Liver (tissue), 9 donors: ENCODE results near the gene LOXHD1. TPM values are rescaled to one million over a fixed set of nuclear protein-coding genes. Genes with fewer than 3 reads are reported as not detected.

Source experiments
- DNase-seq: peaks from one replicate; pipeline ENCODE4 v3.0.0-alpha.2; 2017; ENCODE audit warnings: low spot score
- H3K27ac ChIP-seq, 2 donors: one replicate each; pipeline ENCODE4 v1.7.0; 2013; ENCODE audit warnings: inconsistent platforms in 2 of 2, low read length in 2 of 2, control low read depth in 1 of 2, low read depth in 1 of 2, mild to moderate bottlenecking in 1 of 2
- H3K27me3 ChIP-seq, 4 donors: one replicate each; pipeline versions ENCODE4 v1.6.1 to v1.7.0; 2013; ENCODE audit warnings: low read length in 3 of 4, inconsistent platforms in 1 of 4, mild to moderate bottlenecking in 1 of 4, moderate library complexity in 1 of 4; ENCODE audit not compliant: control insufficient read depth in 4 of 4, insufficient read depth in 4 of 4
- H3K36me3 ChIP-seq, 4 donors: one replicate each; pipeline versions ENCODE4 v1.6.1 to v1.7.0; 2013; ENCODE audit warnings: low read length in 3 of 4, mild to moderate bottlenecking in 3 of 4, low read depth in 1 of 4, moderate library complexity in 1 of 4; ENCODE audit not compliant: control insufficient read depth in 4 of 4, insufficient read depth in 3 of 4
- H3K4me1 ChIP-seq, 4 donors: one replicate each; pipeline versions ENCODE4 v1.6.1 to v1.7.0; 2013; ENCODE audit warnings: low read length in 3 of 4, mild to moderate bottlenecking in 3 of 4, moderate library complexity in 1 of 4; ENCODE audit not compliant: control insufficient read depth in 4 of 4, insufficient read depth in 4 of 4
- H3K4me3 ChIP-seq, 3 donors: one replicate each; pipeline versions ENCODE4 v1.6.1 to v1.7.0; 2013; ENCODE audit warnings: low read length in 3 of 3, control low read depth in 1 of 3, low read depth in 1 of 3, mild to moderate bottlenecking in 1 of 3
- H3K9ac ChIP-seq, 2 donors: one replicate each; pipeline ENCODE4 v1.7.0; 2013; ENCODE audit warnings: low read length in 2 of 2, mild to moderate bottlenecking in 2 of 2, moderate library complexity in 2 of 2, control low read depth in 1 of 2, low read depth in 1 of 2
- H3K9me3 ChIP-seq, 4 donors: one replicate each; pipeline versions ENCODE4 v1.6.1 to v1.7.0; 2013; ENCODE audit warnings: low read length in 3 of 4; ENCODE audit not compliant: control insufficient read depth in 4 of 4
- FOXA1 ChIP-seq: IDR thresholded peaks from 2 replicates; pipeline ENCODE4 v1.6.1; 2016; ENCODE audit warnings: antibody characterized with exemption
- FOXA2 ChIP-seq: IDR thresholded peaks from 2 replicates; pipeline ENCODE4 v1.6.1; 2016; ENCODE audit warnings: antibody characterized with exemption
- GABPA ChIP-seq, 2 donors: IDR thresholded peaks in 1 of 2; conservative IDR thresholded peaks in 1 of 2; 2 replicates each; pipeline ENCODE4 v1.6.1; 2016; ENCODE audit warnings: antibody characterized with exemption in 2 of 2, mild to moderate bottlenecking in 1 of 2, moderate library complexity in 1 of 2
- HNF4A ChIP-seq, 2 donors: conservative IDR thresholded peaks; 2 replicates each; pipeline ENCODE4 v1.6.1; 2016; ENCODE audit warnings: antibody characterized with exemption in 2 of 2, mild to moderate bottlenecking in 2 of 2
- HNF4G ChIP-seq: IDR thresholded peaks from 2 replicates; pipeline ENCODE4 v1.6.1; 2016; ENCODE audit warnings: antibody characterized with exemption
- JUND ChIP-seq, 2 donors: IDR thresholded peaks; 2 replicates each; pipeline ENCODE4 v1.6.1; 2016; ENCODE audit warnings: antibody characterized with exemption in 2 of 2
- NR2F2 ChIP-seq: IDR thresholded peaks from 2 replicates; pipeline ENCODE4 v1.6.1; 2016; ENCODE audit warnings: antibody characterized with exemption
- SP1 ChIP-seq: IDR thresholded peaks from 2 replicates; pipeline ENCODE4 v1.6.1; 2018; ENCODE audit warnings: antibody characterized with exemption, mild to moderate bottlenecking
- TAF1 ChIP-seq: conservative IDR thresholded peaks from 2 replicates; pipeline ENCODE4 v1.6.1; 2016; ENCODE audit warnings: antibody characterized with exemption, mild to moderate bottlenecking
- YY1 ChIP-seq: IDR thresholded peaks from 2 replicates; pipeline ENCODE4 v1.6.1; 2016; ENCODE audit warnings: antibody characterized with exemption, mild to moderate bottlenecking
- WGBS: extraction: QIAGEN DNeasy Blood & Tissue Kit; methylation state at CpG from one replicate; pipeline ENCODE4 v1.1.7; 2013; 5-methylcytosine and 5-hydroxymethylcytosine counted together
- polyA plus RNA-seq, 2 donors: library from polyadenylated mRNA; stranded (reverse) in 1 of 2; unstranded in 1 of 2; fragments of 200-250 nt in 1 of 2; fragments of >200 nt in 1 of 2; fragmentation: Nextera tagmentation in 1 of 2; extraction: Ambion mirVana in 1 of 2; gene quantifications; one replicate each; pipeline versions ENCODE4 v1.2.1 to v1.2.3, GENCODE V29; 2013 to 2015
- total RNA-seq, 2 donors: library from RNA; depleted of rRNA; stranded (reverse); fragments of >200 nt; gene quantifications; one replicate each; pipeline ENCODE4 v1.2.3, GENCODE V29; 2014
- TF ChIP-seq, protein P1 (sequence below): IDR thresholded peaks from 2 replicates; pipeline ENCODE4 v1.6.1; 2016; ENCODE audit warnings: antibody characterized with exemption, mild to moderate bottlenecking
- TF ChIP-seq, protein P2 (sequence below): IDR thresholded peaks from 2 replicates; pipeline ENCODE4 v1.6.1; 2016; ENCODE audit warnings: antibody characterized with exemption
- TF ChIP-seq, protein P3 (sequence below): fragments of 150-350 bp; IDR thresholded peaks from 2 replicates; pipeline ENCODE4 v1.5.1; 2017; ENCODE audit warnings: improper control_type of control experiment, low read depth, low read length; ENCODE audit not compliant: missing input control
- TF ChIP-seq, protein P4 (sequence below): IDR thresholded peaks from 2 replicates; pipeline ENCODE4 v1.6.1; 2016; ENCODE audit warnings: antibody characterized with exemption
- donor health status: healthy.
- donor health status: healthy.
- donor health status: healthy.
- donor health status: healthy.
- donor health status: healthy.

Gene LOXHD1
- total and polyA plus RNA-seq, 4 donors, result 0.09 to 0.25 TPM; not detected in 2

DNA sequence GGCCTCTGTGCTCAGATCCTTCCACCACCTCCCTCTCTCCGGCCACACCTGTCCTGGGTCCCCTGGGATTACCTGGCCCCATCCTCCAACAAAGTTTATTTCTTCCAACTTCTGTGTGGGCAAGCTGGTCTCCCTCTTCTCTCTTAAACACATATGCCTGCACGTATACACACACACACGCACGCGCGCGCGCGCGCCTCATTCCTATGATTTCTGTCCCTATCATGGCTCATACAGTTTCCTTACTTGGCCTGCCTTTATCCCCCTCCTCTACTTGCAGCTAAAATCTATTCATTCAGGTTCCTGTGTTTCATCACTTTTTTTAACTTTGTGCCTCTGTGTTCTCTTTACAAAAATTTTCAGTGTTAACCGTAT lies 96.4 kb downstream of the LOXHD1 start:
- Histone ChIP-seq H3K4me1 (no peaks in the 10 kb centered on the region), H3K9ac (no peak overlapping the region), H3K36me3 (no peaks in the 10 kb centered on the region), H3K4me3 (no peak overlapping the region), H3K27me3 (no peaks in the 10 kb centered on the region), H3K9me3 (no peaks in the 10 kb centered on the region), H3K27ac (no peak overlapping the region)
- DNase-seq, result peak; percentile 25
- TF ChIP-seq FOXA2, result no peak
- 97% methylated on average over 11 of the region's 11 CpGs for WGBS

DNA sequence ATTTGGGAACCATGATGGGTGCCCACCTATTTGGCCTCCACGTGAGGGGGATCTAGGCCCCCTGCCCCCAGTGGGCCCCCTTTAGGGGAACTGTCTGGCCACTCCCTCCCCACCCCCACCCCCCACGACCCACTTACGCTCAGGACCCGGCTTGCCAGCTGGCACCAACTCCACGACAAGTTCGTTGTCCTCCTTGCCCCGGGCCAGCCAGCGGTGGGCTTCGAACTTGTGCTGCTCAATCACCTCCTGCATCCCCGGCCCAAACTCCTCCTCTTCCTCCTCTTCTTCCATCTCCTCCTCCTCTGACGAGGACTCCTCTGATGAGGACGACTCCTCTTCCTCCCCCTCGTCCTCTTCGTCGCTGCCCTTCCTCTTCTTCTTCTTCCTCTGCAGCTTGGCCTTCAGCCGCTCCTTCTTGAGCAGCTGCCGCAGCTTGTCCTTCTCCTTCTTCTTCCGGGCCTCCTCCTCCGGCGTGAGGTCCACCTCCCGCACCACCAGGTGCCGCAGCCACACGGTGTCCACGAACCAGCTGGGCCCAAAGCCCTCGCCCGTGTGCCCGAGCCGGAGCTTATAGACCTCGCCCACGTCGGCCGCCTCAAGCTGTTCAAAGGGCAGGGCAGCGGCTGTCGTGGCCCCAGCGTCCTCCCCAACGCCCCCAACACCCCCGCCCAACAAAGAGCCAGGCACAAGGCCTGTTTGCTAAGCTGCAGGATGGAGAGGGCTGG lies 96.9 kb downstream of the LOXHD1 start:
- H3K9ac ChIP-seq, result no peak overlapping the region
- 86% methylated on average over 37 of the region's 37 CpGs for WGBS
- no peaks in the 10 kb centered on the region for H3K36me3 ChIP-seq
- TF ChIP-seq, protein P1, sequence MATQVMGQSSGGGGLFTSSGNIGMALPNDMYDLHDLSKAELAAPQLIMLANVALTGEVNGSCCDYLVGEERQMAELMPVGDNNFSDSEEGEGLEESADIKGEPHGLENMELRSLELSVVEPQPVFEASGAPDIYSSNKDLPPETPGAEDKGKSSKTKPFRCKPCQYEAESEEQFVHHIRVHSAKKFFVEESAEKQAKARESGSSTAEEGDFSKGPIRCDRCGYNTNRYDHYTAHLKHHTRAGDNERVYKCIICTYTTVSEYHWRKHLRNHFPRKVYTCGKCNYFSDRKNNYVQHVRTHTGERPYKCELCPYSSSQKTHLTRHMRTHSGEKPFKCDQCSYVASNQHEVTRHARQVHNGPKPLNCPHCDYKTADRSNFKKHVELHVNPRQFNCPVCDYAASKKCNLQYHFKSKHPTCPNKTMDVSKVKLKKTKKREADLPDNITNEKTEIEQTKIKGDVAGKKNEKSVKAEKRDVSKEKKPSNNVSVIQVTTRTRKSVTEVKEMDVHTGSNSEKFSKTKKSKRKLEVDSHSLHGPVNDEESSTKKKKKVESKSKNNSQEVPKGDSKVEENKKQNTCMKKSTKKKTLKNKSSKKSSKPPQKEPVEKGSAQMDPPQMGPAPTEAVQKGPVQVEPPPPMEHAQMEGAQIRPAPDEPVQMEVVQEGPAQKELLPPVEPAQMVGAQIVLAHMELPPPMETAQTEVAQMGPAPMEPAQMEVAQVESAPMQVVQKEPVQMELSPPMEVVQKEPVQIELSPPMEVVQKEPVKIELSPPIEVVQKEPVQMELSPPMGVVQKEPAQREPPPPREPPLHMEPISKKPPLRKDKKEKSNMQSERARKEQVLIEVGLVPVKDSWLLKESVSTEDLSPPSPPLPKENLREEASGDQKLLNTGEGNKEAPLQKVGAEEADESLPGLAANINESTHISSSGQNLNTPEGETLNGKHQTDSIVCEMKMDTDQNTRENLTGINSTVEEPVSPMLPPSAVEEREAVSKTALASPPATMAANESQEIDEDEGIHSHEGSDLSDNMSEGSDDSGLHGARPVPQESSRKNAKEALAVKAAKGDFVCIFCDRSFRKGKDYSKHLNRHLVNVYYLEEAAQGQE, result no peak
- no peak for TF ChIP-seq HNF4A (conservative IDR thresholded peaks at IDR 0.05)
- H3K4me3 ChIP-seq, result no peak overlapping the region
- no peak overlapping the region for H3K27ac ChIP-seq
- no peaks in the 10 kb centered on the region for H3K27me3 ChIP-seq
- no peak for DNase-seq
- H3K9me3 ChIP-seq, result no peaks in the 10 kb centered on the region
- H3K4me1 ChIP-seq, result no peaks in the 10 kb centered on the region

DNA sequence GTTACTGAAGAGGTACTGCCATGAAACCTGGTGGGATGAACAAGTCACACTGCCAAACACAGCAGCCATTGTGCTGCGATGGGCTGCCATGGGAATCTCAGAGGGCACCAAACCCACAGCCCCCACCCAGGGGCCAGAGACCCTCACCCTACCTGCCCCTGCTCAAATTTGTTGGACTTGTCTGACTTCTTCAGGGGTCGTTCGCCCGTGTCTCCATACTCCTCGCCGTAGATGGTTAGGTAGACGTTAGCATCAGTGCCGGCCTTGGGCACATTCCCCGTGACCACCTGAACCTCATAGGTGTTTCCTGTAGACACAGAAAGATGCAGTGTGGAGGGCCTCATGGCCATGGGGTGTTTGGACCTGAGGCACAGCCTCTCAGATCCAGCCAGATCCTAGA lies 97.7 kb downstream of the LOXHD1 start:
- Histone ChIP-seq H3K4me3 (no peak overlapping the region), H3K9ac (no peak overlapping the region), H3K27me3 (no peaks in the 10 kb centered on the region), H3K9me3 (no peaks in the 10 kb centered on the region), H3K4me1 (no peaks in the 10 kb centered on the region), H3K27ac (no peak overlapping the region), H3K36me3 (no peaks in the 10 kb centered on the region)
- no peak for DNase-seq
- TF ChIP-seq NR2F2 (no peak), JUND (IDR thresholded peaks at IDR 0.05) (no peak)
- TF ChIP-seq, protein P2, sequence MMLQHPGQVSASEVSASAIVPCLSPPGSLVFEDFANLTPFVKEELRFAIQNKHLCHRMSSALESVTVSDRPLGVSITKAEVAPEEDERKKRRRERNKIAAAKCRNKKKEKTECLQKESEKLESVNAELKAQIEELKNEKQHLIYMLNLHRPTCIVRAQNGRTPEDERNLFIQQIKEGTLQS, result no peak
- 96% methylated on average over 9 of the region's 9 CpGs for WGBS

DNA sequence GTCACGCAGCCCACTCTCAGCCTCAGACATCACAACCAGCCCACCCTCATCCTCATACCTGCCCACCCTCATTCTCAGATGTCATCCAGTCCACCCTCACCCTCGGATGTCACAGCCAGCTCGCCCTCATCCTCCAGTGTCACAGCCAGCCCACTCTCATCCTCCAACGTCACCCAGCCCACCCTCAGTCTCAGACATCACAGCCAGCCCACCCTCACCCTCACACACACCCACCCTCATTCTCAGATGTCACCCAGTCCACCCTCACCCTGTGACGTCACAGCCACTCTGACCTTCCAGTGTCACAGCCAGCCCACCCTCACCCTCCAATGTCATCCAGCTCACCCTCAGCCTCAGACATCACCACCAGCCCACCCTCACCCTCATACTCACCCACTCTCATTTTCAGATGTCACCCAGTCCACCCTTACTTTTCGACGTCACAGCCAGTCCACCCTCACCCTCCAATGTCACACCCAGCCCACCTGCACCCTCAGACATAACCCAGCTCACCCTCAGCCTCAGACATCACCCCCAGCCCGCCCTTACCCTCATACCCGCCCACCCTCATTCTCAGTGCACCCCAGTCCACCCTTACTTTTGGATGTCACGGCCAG lies 100.3 kb downstream of the LOXHD1 start:
- Histone ChIP-seq H3K27ac (no peak overlapping the region), H3K4me3 (no peak overlapping the region), H3K9me3 (no peaks in the 10 kb centered on the region), H3K36me3 (no peaks in the 10 kb centered on the region), H3K4me1 (no peaks in the 10 kb centered on the region), H3K27me3 (no peaks in the 10 kb centered on the region), H3K9ac (no peak overlapping the region)
- no peak for DNase-seq
- whole genome bisulfite sequencing, result 87% methylated on average over 10 of the region's 10 CpGs
- TF ChIP-seq, protein P2, result no peak
- TF ChIP-seq FOXA1 (no peak), TAF1 (no peak), NR2F2 (no peak), JUND (IDR thresholded peaks at IDR 0.05) (no peak), SP1 (no peak), YY1 (no peak), GABPA (IDR thresholded peaks at IDR 0.05 in 1 of 2, conservative IDR thresholded peaks at IDR 0.05 in 1 of 2) (no peak), HNF4G (no peak)
- TF ChIP-seq, protein P3, sequence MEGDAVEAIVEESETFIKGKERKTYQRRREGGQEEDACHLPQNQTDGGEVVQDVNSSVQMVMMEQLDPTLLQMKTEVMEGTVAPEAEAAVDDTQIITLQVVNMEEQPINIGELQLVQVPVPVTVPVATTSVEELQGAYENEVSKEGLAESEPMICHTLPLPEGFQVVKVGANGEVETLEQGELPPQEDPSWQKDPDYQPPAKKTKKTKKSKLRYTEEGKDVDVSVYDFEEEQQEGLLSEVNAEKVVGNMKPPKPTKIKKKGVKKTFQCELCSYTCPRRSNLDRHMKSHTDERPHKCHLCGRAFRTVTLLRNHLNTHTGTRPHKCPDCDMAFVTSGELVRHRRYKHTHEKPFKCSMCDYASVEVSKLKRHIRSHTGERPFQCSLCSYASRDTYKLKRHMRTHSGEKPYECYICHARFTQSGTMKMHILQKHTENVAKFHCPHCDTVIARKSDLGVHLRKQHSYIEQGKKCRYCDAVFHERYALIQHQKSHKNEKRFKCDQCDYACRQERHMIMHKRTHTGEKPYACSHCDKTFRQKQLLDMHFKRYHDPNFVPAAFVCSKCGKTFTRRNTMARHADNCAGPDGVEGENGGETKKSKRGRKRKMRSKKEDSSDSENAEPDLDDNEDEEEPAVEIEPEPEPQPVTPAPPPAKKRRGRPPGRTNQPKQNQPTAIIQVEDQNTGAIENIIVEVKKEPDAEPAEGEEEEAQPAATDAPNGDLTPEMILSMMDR, result no peak
- TF ChIP-seq, protein P4, sequence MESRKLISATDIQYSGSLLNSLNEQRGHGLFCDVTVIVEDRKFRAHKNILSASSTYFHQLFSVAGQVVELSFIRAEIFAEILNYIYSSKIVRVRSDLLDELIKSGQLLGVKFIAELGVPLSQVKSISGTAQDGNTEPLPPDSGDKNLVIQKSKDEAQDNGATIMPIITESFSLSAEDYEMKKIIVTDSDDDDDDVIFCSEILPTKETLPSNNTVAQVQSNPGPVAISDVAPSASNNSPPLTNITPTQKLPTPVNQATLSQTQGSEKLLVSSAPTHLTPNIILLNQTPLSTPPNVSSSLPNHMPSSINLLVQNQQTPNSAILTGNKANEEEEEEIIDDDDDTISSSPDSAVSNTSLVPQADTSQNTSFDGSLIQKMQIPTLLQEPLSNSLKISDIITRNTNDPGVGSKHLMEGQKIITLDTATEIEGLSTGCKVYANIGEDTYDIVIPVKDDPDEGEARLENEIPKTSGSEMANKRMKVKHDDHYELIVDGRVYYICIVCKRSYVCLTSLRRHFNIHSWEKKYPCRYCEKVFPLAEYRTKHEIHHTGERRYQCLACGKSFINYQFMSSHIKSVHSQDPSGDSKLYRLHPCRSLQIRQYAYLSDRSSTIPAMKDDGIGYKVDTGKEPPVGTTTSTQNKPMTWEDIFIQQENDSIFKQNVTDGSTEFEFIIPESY, result no peak
